VCaP (cell line): Measurements from ENCODE around the gene STX5.

Experiments used
- H3K27ac ChIP-seq: fragments of 450-650 bp; 2 replicates; pipeline ENCODE4 v1.5.1; 2017
- TF ChIP-seq, protein P1 (sequence below): fragments of 450-650 bp; conservative IDR thresholded peaks from 2 replicates; pipeline ENCODE4 v1.5.1; 2017; ENCODE audit warnings: mild to moderate bottlenecking, moderate library complexity

STX5 gene

DNA sequence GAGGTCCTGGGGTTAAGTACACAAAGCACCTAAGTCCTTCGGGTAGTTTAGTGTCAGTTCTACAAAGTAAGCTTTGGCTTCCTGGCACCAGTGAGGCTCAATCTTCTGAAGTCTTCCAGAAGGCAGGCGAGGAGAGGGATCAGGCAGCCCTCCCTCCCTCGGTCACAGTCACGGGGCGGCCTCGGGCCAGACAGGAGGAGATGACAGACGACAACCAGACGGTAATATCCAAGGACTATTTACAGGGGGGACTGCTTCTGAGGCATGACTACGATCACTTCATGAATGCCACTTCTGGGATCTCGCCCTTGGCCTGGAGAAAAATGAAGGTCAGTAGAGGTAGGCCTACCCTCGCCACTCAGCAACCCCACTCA, 39.7 kb downstream of the STX5 start:
- peak overlapping the region; percentile 96 for H3K27ac ChIP-seq
- TF ChIP-seq, protein P1, sequence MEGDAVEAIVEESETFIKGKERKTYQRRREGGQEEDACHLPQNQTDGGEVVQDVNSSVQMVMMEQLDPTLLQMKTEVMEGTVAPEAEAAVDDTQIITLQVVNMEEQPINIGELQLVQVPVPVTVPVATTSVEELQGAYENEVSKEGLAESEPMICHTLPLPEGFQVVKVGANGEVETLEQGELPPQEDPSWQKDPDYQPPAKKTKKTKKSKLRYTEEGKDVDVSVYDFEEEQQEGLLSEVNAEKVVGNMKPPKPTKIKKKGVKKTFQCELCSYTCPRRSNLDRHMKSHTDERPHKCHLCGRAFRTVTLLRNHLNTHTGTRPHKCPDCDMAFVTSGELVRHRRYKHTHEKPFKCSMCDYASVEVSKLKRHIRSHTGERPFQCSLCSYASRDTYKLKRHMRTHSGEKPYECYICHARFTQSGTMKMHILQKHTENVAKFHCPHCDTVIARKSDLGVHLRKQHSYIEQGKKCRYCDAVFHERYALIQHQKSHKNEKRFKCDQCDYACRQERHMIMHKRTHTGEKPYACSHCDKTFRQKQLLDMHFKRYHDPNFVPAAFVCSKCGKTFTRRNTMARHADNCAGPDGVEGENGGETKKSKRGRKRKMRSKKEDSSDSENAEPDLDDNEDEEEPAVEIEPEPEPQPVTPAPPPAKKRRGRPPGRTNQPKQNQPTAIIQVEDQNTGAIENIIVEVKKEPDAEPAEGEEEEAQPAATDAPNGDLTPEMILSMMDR = no peak

GRCh38 chr11:62791501-62792201, 40.2 kb downstream of the STX5 start, which contains the start of gene TMEM223:
TSS of gene TMEM223 (minus strand) at chr11:62792006. CDS start at chr11:62791994, 12 bp downstream.
- TF ChIP-seq, protein P1 = no peak
- H3K27ac ChIP-seq = peak within 1 kb of the TSS; percentile 96

- TF ChIP-seq, protein P1 = no peak
- peak overlapping the region; percentile 96 for H3K27ac ChIP-seq
These were observed 42.3 kb downstream of the STX5 start for GRCh38 chr11:62789576-62789975.

DNA sequence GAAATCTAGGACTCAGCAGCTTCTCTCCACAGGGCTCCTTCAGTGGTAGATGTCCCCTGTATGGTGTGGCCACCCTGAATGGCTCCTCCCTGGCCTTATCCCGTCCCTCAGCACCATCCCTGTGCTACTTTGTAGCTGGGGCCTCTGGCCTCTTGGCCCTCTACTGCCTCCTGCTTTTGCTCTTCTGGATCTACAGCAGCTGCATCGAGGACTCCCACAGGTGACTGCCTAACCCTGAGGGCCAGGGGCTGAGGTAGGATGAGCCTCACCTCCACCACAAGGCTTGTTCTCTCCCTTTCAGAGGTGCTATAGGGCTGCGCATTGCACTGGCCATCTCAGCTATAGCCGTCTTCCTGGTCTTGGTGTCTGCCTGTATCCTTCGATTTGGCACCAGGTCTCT, 42.9 kb downstream of the STX5 start:
- H3K27ac ChIP-seq = peak overlapping the region; percentile 96
- TF ChIP-seq, protein P1 = no peak

DNA sequence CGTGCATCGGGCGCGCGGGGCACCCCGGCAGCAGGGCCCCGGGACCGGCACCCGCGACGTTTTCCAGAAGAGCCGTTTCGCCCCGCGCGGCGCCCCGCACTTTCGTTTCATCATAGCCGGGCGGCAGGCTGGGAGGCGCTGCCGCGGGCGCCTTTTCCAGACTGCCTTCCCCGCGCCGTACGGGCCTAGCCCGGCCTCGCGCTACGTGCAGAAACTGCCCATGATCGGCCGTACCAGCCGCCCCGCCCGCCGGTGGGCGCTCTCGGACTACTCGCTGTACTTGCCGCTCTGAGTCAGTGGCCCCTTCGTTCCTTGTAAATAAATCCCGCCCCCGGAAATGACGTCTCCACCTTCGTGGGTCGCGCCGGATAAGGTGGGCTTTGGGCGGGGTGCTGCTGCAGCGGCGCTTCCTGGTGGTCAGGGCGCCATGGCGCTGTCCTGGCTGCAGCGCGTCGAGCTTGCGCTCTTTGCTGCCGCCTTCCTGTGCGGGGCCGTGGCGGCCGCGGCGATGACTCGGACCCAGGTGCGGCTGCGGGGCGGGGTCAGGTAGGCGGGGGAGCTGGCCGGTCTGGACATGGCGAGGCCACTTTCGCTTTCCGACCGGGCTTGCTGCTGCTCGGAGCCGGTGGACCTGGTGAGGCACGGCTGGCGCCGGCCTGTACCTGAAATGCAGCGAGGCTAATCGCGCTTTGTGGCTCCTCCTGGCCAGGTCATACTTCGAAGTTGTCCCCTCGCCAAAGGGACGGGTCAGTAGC, 44.7 kb downstream of the STX5 start, which contains the start of gene TMEM179B:
TSS of gene TMEM179B (plus strand) at position 398 of the 755 bp plus-strand sequence. CDS start at position 428, 30 bp downstream.
- TF ChIP-seq, protein P1 = no peak
- H3K27ac ChIP-seq = peak within 1 kb of the TSS; percentile 96

GRCh38 chr11:62786318-62787004, 45.4 kb downstream of the STX5 start:
- TF ChIP-seq, protein P1 = peak; percentile 94
- peak overlapping the region; percentile 96 for H3K27ac ChIP-seq

- H3K27ac ChIP-seq = no peak overlapping the region
- TF ChIP-seq, protein P1 = no peak
These were observed 49.1 kb downstream of the STX5 start for GRCh38 chr11:62782753-62783152.
